ENCODE data around the gene RAB40C. TPM values are rescaled to one million over a fixed set of nuclear protein-coding genes. Genes with fewer than 3 reads are reported as not detected.

RAB40C gene
- total and polyA plus RNA-seq, 10 of the 15 experiments (the other 5 are each of a cell fraction or from before 2014, with no cell fraction given), result 0.06 to 12.8 (median 4.6) TPM

- TF ChIP-seq POLR2AphosphoS2 (IDR thresholded peaks at IDR 0.05; ENCODE audit: low read depth, low read length) (peak; percentile 71; the same call in 1 of the 2 replicates), KAT2A (conservative IDR thresholded peaks at IDR 0.05; ENCODE audit: control insufficient read depth, low read depth, low read length) (no peak), HSF1 (IDR thresholded peaks at IDR 0.05; ENCODE audit: low read depth, low read length) (no peak), REST (IDR thresholded peaks at IDR 0.05; ENCODE audit: low read depth, low read length) (no peak), IRF4 (IDR thresholded peaks at IDR 0.05; ENCODE audit: low read depth, low read length) (no peak), HDAC2 (IDR thresholded peaks at IDR 0.05) (no peak), NR2F1 (conservative IDR thresholded peaks at IDR 0.05) (no peak), POLR2AphosphoS5 (IDR thresholded peaks at IDR 0.05; ENCODE audit: low read length) (peak; percentile 17; the same call in 1 of the 2 replicates), NFYB (IDR thresholded peaks at IDR 0.05; ENCODE audit: insufficient read depth, low read depth, low read length) (no peak), RELB (IDR thresholded peaks at IDR 0.05; ENCODE audit: low read depth) (no peak), ZNF592 (IDR thresholded peaks at IDR 0.05) (no peak), RAD21 (IDR thresholded peaks at IDR 0.05; ENCODE audit: insufficient read depth, low read depth, low read length) (no peak), SREBF2 (IDR thresholded peaks at IDR 0.05; ENCODE audit: low read length) (no peak), CBX3 (IDR thresholded peaks at IDR 0.05; ENCODE audit: borderline replicate concordance, low read depth) (no peak), ATF7 (IDR thresholded peaks at IDR 0.05; ENCODE audit: low read depth) (no peak), CTCF (IDR thresholded peaks at IDR 0.05 in 2 of 3, conservative IDR thresholded peaks at IDR 0.05 in 1 of 3; ENCODE audit: control insufficient read depth in 2 of 3, extremely low read depth in 1 of 3, insufficient read depth in 1 of 3, low read depth in 3 of 3, low read length in 3 of 3) (no peak)
Observed at GRCh38 chr16:674968-675883, 85.4 kb downstream of the RAB40C start, which contains the start of gene RHBDL1 (continued).
